Activated CD4-positive, alpha-beta T cell treated with anti-CD3 and anti-CD28 coated beads for 1 hour (primary cell): ENCODE results near the gene UBR4.

ENCODE experiments used
- DNase-seq: peaks from one replicate; pipeline ENCODE4 v3.0.0-alpha.2; 2020

UBR4 gene

DNA sequence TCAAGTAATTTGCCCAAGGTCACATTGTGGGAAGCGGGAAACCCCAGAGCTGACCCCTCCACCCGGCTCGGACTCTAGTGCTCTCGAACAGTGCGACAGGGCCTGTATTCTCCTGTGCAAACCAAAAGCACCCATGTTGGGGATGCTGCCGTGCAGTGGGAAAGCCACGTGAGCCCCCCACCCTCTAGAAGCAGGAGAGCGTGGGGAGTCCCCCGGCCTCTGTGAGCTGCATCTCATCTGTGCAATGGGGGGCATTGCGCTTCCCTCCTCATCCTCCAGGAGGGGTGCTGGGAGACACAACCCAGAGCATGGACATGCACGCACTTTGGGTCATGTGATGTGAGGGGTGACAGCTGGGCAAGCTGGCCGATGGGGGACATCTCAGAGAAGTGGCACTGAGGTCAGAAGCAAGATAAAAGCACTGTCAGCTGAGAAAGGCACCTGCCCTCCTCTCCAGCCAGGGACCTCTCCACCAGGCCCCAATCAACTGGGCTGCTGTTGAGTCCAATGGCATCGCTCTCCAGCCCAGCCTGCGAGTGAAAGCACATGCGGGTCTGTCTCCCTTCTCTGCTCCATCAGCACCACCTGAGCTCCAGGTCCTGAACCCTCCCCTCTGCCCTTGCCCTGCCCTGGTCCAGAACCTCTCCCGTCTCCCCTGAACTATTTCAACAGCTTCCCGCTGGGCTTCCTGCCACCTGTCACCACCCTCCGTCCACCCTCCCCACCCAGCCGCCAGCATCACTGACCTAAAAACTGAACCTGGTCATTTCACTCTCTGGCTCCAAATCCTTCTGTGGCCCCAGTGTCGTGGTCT, 177.2 kb downstream of the UBR4 start:
- no peak for DNase-seq

- no peak for DNase-seq
Observed at GRCh38 chr1:19032413-19032695, 177.7 kb downstream of the UBR4 start.

DNA sequence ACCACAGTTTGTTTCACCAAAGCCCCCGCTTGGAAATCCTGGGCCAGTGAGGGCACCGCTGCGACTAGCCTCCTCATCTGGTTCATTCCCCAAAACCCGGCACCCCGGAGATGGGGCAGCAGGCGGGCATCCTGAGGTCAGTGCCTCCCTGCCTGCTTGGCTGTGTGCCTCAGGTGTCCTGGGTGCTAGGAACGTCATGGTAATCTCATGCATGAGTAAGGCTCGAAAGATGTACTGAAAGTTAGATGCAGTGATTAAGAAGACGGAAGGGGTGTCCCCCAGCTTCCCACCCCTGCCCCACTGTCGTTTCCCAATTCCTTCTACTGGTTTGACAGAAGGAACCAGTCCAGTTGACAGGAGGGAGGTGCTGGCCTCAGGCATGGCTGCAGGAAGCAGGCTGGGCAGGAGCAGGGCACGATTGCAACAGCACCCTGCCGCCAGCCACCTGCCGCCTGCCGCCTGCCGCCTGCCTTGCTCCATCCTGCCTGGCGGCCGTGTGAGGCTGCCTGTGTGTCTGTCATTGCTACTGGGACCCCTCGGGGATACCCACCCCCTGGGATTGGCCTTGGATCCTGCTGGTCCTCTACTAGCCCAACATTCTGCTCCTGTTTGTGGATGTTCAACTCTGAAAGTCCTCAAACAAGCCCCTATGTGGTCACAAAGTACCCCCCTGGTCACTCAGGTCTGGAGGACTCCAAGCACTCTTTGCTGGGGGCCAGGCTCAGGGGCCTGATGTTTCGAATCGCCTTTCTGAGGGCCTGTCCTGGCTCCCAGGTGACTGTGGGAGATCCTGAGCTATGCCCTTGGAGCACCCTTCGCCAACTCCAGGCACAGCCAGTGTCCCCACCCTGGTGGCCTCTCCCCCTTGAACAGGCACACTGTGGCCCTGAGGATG, 180.6 kb downstream of the UBR4 start:
- DNase-seq: no peak

DNA sequence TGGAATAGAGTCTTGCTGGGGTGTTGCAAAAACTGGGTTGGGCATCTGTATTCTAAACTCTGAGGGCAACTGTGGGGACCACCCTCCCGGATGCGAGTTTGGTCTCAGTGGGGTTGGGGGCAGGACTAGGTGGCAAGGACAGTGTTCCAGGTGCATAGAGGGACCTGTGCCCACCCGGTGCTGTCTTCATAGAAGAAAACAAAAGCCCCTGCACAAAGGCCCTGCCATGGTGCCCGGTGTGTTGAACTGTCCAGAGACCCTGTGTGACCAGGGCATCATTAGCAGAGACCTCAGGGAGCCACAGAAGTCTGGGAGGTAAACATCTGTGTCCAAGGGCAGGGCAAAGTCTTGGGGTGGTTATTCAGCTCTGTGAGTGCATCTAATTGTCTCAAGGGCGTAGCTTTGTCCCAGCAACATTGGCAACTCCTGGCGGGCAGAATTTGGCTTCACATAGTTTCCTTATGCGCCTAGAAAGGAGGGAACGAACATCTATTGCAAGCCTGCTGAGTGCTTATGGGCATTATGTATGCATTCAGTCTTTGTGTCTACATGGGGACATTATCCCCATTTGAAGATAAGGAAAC, 181.4 kb downstream of the UBR4 start:
- no peak for DNase-seq

GRCh38 chr1:19028110-19028509, 182.0 kb downstream of the UBR4 start:
- no peak for DNase-seq
